Measurements from ENCODE around the gene C13orf42.

Gene C13orf42

GRCh38 chr13:51105046-51105445 is 6.0 kb downstream of the C13orf42 start:
- no peaks in the 10 kb centered on the region for H3K4me1 ChIP-seq (ENCODE audit: insufficient read depth, low read length, poor library complexity, severe bottlenecking)
- H3K9me3 ChIP-seq (ENCODE audit: insufficient read depth, low read depth, low read length): no peaks in the 10 kb centered on the region
- no peaks in the 10 kb centered on the region for H3K79me2 ChIP-seq (ENCODE audit: insufficient read depth, low read length)
- TF ChIP-seq EZH2phosphoT487 (IDR thresholded peaks at IDR 0.05; ENCODE audit: borderline replicate concordance) (no peak), CTCF (conservative IDR thresholded peaks at IDR 0.05; ENCODE audit: low read length) (no peak)
- no peak overlapping the region for H3K4me3 ChIP-seq (ENCODE audit: low read length, poor library complexity, severe bottlenecking)
- H3F3A ChIP-seq (ENCODE audit: low read depth): no peaks in the 10 kb centered on the region
- H3K4me2 ChIP-seq (ENCODE audit: low read depth, low read length, poor library complexity, severe bottlenecking): no peak overlapping the region
- H3K27me3 ChIP-seq (ENCODE audit: insufficient read depth, low read length, poor library complexity, severe bottlenecking): no peaks in the 10 kb centered on the region
- no peaks in the 10 kb centered on the region for H3K9me2 ChIP-seq (replicated peaks; ENCODE audit: low read depth, low read length)
- H4K20me1 ChIP-seq (ENCODE audit: insufficient read depth, low read length, poor library complexity, severe bottlenecking): no peaks in the 10 kb centered on the region
- H3K36me3 ChIP-seq (ENCODE audit: insufficient read depth, low read length): no peaks in the 10 kb centered on the region
- H2AFZ ChIP-seq (ENCODE audit: low read length): no peak overlapping the region
- no peak overlapping the region for H3K9ac ChIP-seq (ENCODE audit: low read depth, low read length, poor library complexity, severe bottlenecking)

- H3K4me1 ChIP-seq (ENCODE audit: insufficient read depth, low read length, poor library complexity, severe bottlenecking): no peaks in the 10 kb centered on the region
- no peak overlapping the region for H3K4me3 ChIP-seq (ENCODE audit: low read length, poor library complexity, severe bottlenecking)
- no peak overlapping the region for H3K9ac ChIP-seq (ENCODE audit: low read depth, low read length, poor library complexity, severe bottlenecking)
- no peak overlapping the region for H3K4me2 ChIP-seq (ENCODE audit: low read depth, low read length, poor library complexity, severe bottlenecking)
- no peaks in the 10 kb centered on the region for H3F3A ChIP-seq (ENCODE audit: low read depth)
- H3K27me3 ChIP-seq (ENCODE audit: insufficient read depth, low read length, poor library complexity, severe bottlenecking): no peaks in the 10 kb centered on the region
- H4K20me1 ChIP-seq (ENCODE audit: insufficient read depth, low read length, poor library complexity, severe bottlenecking): no peaks in the 10 kb centered on the region
- no peaks in the 10 kb centered on the region for H3K9me2 ChIP-seq (replicated peaks; ENCODE audit: low read depth, low read length)
- no peaks in the 10 kb centered on the region for H3K79me2 ChIP-seq (ENCODE audit: insufficient read depth, low read length)
- no peaks in the 10 kb centered on the region for H3K9me3 ChIP-seq (ENCODE audit: insufficient read depth, low read depth, low read length)
- no peak overlapping the region for H2AFZ ChIP-seq (ENCODE audit: low read length)
- TF ChIP-seq EZH2phosphoT487 (IDR thresholded peaks at IDR 0.05; ENCODE audit: borderline replicate concordance): no peak
- no peak for TF ChIP-seq CTCF (conservative IDR thresholded peaks at IDR 0.05; ENCODE audit: low read length)
- H3K36me3 ChIP-seq (ENCODE audit: insufficient read depth, low read length): no peaks in the 10 kb centered on the region
These were observed 9.3 kb downstream of the C13orf42 start for GRCh38 chr13:51101636-51102235.

DNA sequence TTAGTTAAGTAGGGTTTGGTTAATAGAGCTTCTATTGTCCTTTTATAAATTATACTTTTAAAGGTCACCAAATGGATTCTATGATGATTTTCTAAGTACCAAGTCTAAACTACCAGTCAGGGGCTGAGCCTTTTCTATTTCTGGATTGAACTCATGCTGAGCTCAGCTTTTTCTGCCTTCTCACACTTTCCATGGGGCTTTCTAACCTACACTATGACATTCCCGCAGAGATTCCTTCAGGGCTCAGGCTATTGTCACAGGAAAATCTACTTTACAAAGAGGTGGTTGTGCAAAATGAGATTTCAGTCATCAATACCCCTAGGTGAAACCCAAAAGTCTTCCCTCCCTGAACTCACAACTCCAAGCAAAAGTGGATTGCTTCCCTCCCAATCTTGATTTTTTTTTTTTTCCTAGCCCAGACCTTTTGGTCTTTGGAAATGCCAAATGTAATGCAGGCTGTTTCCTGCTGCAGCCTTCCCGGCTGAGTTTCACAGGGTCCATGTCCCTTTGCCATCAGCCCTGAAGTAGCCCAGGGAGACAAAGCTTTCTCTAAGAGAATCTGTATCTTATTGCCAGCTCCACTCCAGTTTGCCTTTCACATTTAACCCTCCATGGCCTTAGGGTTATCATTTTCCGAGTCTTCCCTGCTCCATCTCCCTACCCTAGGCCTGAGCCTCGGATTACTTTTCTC is 13.6 kb downstream of the C13orf42 start:
- no peak overlapping the region for H2AFZ ChIP-seq (ENCODE audit: low read length)
- H4K20me1 ChIP-seq (ENCODE audit: insufficient read depth, low read length, poor library complexity, severe bottlenecking): no peaks in the 10 kb centered on the region
- H3K4me1 ChIP-seq (ENCODE audit: insufficient read depth, low read length, poor library complexity, severe bottlenecking): no peaks in the 10 kb centered on the region
- no peak for TF ChIP-seq EZH2phosphoT487 (IDR thresholded peaks at IDR 0.05; ENCODE audit: borderline replicate concordance)
- TF ChIP-seq CTCF (conservative IDR thresholded peaks at IDR 0.05; ENCODE audit: low read length): no peak
- no peaks in the 10 kb centered on the region for H3K9me2 ChIP-seq (replicated peaks; ENCODE audit: low read depth, low read length)
- no peak overlapping the region for H3K4me2 ChIP-seq (ENCODE audit: low read depth, low read length, poor library complexity, severe bottlenecking)
- H3K4me3 ChIP-seq (ENCODE audit: low read length, poor library complexity, severe bottlenecking): no peak overlapping the region
- no peaks in the 10 kb centered on the region for H3K36me3 ChIP-seq (ENCODE audit: insufficient read depth, low read length)
- H3K27me3 ChIP-seq (ENCODE audit: insufficient read depth, low read length, poor library complexity, severe bottlenecking): no peaks in the 10 kb centered on the region
- H3K9me3 ChIP-seq (ENCODE audit: insufficient read depth, low read depth, low read length): no peaks in the 10 kb centered on the region
- no peak overlapping the region for H3K9ac ChIP-seq (ENCODE audit: low read depth, low read length, poor library complexity, severe bottlenecking)
- H3K79me2 ChIP-seq (ENCODE audit: insufficient read depth, low read length): no peaks in the 10 kb centered on the region
- no peaks in the 10 kb centered on the region for H3F3A ChIP-seq (ENCODE audit: low read depth)
